Karpas-422 (cell line): ENCODE measurements around the gene MGAT5. TPM values are rescaled to one million over a fixed set of nuclear protein-coding genes. Genes with fewer than 3 reads are reported as not detected.

Source experiments
- DNase-seq: peaks from one replicate; pipeline ENCODE4 v3.0.0-alpha.2; 2015
- H2AFZ ChIP-seq: fragments of 200-600 bp; sonication (generic); 2 replicates; pipeline ENCODE4 v1.6.1; 2014; ENCODE audit warnings: antibody characterized with exemption, low read length, mixed read lengths
- H3K27ac ChIP-seq: fragments of 200-600 bp; sonication (generic); 2 replicates; pipeline ENCODE4 v1.5.1; 2014; ENCODE audit warnings: mild to moderate bottlenecking, low read length, moderate library complexity
- H3K27me3 ChIP-seq: fragments of 200-600 bp; sonication (generic); 2 replicates; pipeline ENCODE4 v1.6.1; 2014; ENCODE audit warnings: low read length, mixed read lengths
- H3K36me3 ChIP-seq: fragments of 200-600 bp; sonication (generic); 2 replicates; pipeline ENCODE4 v1.6.1; 2014; ENCODE audit warnings: low read length, mixed read lengths; ENCODE audit not compliant: insufficient read depth
- H3K4me1 ChIP-seq: fragments of 200-600 bp; sonication (generic); 2 replicates; pipeline ENCODE4 v1.6.1; 2014; ENCODE audit warnings: mild to moderate bottlenecking, low read length, mixed read lengths
- H3K4me2 ChIP-seq: fragments of 200-600 bp; sonication (generic); 2 replicates; pipeline ENCODE4 v1.6.1; 2014; ENCODE audit warnings: low read length, low read depth, mild to moderate bottlenecking; ENCODE audit not compliant: poor library complexity, severe bottlenecking
- H3K4me3 ChIP-seq: fragments of 200-600 bp; sonication (generic); 2 replicates; pipeline ENCODE4 v1.5.1; 2014; ENCODE audit warnings: mild to moderate bottlenecking, antibody characterized with exemption, low read length, mixed read lengths
- H3K79me2 ChIP-seq: fragments of 200-600 bp; sonication (generic); 2 replicates; pipeline ENCODE4 v1.6.1; 2014; ENCODE audit warnings: mild to moderate bottlenecking, low read length, mixed read lengths
- H3K9ac ChIP-seq: fragments of 200-600 bp; sonication (generic); 2 replicates; pipeline ENCODE4 v1.6.0; 2014; ENCODE audit warnings: low read length
- H3K9me2 ChIP-seq: fragments of 200-600 bp; sonication (generic), shearing (Covaris generic); replicated peaks from 2 replicates; pipeline ENCODE4 v1.6.0; 2014; ENCODE audit warnings: mild to moderate bottlenecking, low read length, moderate library complexity; ENCODE audit not compliant: insufficient read depth
- H3K9me3 ChIP-seq: fragments of 300-700, 200-600 bp; sonication (generic); 2 replicates; pipeline ENCODE4 v1.6.1; 2014; ENCODE audit warnings: low read length, mixed read lengths
- H4K20me1 ChIP-seq: fragments of 200-600 bp; sonication (generic); 2 replicates; pipeline ENCODE4 v1.6.1; 2014; ENCODE audit warnings: mild to moderate bottlenecking, antibody characterized with exemption, low read length, low read depth; ENCODE audit not compliant: insufficient read depth
- total RNA-seq: library from RNA; depleted of rRNA; stranded (reverse); fragments of >200 nt; shearing (Covaris generic); gene quantifications from 2 replicates; pipeline ENCODE4 v1.2.3, GENCODE V29; 2014; ENCODE audit warnings: low replicate concordance

The MGAT5 gene
- total RNA-seq, 1 experiment from 2014 or later, result 22.7 TPM

DNA sequence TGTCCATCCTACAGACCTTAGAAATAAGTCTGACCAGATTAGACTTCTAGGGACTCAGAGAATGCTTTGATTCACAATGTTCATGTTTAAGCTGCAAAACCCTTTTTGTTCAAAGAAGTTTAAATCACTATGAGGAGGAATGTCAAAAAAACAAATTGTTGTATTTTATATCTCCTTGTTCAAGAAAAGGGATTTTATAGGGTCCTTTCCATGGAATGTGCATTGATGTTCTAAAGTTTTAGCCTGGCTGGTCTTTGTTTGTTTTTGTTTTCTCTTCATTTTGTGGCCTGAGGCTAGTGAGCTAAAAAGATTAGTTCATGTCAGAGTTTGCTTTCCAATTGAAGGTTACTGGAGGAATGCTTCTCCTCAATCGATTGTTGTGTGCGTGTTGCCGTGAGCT is 77.2 kb downstream of the MGAT5 start:
- Histone ChIP-seq H3K4me2 (no peak overlapping the region), H3K27me3 (no peaks in the 10 kb centered on the region), H3K9ac (no peak overlapping the region), H3K9me2 (no peaks in the 10 kb centered on the region), H4K20me1 (no peaks in the 10 kb centered on the region), H3K79me2 (no peaks in the 10 kb centered on the region), H3K4me3 (no peak overlapping the region), H3K4me1 (peaks cover 13% of the 10 kb centered on the region), H2AFZ (no peak overlapping the region), H3K27ac (no peak overlapping the region), H3K36me3 (no peaks in the 10 kb centered on the region), H3K9me3 (no peaks in the 10 kb centered on the region)
- DNase-seq, result no peak

DNA sequence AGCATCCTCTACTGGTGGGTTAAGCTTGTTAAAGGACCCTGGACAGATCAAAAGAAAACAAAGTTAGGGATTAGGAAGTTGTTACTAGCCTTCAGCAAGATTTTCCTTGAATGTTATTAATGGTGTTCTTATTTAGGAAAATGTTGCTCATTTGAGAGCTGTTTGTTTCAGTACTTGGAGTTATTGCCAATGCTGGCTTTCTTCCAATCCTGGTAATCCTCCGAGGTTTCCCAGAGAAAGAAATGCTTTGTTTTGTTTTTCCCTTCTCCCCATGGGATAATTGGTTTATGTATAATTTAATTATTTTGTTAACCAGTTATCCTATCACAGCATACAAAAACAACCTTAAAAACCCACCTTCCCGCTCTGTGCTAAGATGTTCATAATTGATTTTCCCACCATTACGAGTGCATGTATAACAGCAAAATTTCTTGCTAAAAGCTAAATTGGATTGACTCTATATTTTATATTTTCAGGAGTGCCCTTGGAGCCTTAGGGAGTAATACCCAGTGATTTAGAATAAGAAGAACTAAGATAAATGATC is 79.8 kb downstream of the MGAT5 start:
- H3K27ac ChIP-seq, result no peak overlapping the region

DNA sequence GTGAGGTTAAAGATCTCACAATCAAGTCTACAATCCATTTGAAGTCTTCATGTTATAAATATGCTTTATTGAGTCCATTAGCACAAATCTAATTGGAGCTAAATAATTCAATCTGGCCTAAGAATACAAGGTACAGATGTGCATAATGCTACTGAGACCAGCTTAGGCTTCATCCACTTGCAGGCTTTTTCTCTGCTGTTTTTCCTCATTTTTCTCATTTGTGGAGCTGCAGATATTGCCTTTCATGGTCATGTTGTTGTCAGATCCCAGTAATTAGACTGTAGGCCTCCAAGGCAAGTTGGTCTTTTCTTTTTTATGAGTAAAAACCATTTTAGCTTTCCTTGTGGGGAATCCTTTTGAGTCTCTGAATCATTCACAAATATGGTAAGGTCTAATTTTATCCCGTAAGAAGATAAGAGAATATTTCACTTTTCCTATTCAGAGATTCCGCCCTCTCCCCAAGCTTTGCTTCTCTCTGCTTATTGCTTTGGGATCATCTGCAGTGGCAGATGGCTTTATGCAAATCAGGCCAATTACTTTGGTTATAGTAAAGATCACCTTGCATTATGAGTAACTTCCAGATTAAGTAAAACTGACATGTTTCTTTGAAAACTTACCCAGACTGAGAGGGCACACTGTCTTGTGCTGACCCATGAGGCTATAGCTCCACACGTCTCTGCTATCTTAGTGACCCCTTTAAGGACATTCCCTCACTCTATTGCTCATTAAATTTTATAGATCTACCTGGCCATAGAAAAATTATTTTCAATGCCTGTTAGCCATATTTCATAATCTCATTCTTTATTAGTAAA is 80.9 kb downstream of the MGAT5 start:
- no peaks in the 10 kb centered on the region for H3K36me3 ChIP-seq
- H4K20me1 ChIP-seq, result no peaks in the 10 kb centered on the region
- H3K79me2 ChIP-seq, result no peaks in the 10 kb centered on the region
- H3K9me2 ChIP-seq, result no peaks in the 10 kb centered on the region
- H3K27me3 ChIP-seq, result no peaks in the 10 kb centered on the region
- H3K9ac ChIP-seq, result no peak overlapping the region
- no peak for DNase-seq
- H3K4me3 ChIP-seq, result no peak overlapping the region
- no peak overlapping the region for H3K4me2 ChIP-seq
- H3K27ac ChIP-seq, result no peak overlapping the region
- no peaks in the 10 kb centered on the region for H3K9me3 ChIP-seq
- H3K4me1 ChIP-seq, result peaks cover 29% of the 10 kb centered on the region
- H2AFZ ChIP-seq, result no peak overlapping the region

More for the DNA sequence above, 79.8 kb downstream of the MGAT5 start:
- H3K27me3 ChIP-seq, result no peaks in the 10 kb centered on the region
- H3K9me3 ChIP-seq, result no peaks in the 10 kb centered on the region
- no peak overlapping the region for H3K4me3 ChIP-seq
- no peaks in the 10 kb centered on the region for H4K20me1 ChIP-seq
- H3K9ac ChIP-seq, result no peak overlapping the region
- H3K79me2 ChIP-seq, result no peaks in the 10 kb centered on the region
- no peaks in the 10 kb centered on the region for H3K9me2 ChIP-seq
- no peaks in the 10 kb centered on the region for H3K36me3 ChIP-seq
- no peak overlapping the region for H2AFZ ChIP-seq
- H3K4me1 ChIP-seq, result peaks cover 26% of the 10 kb centered on the region
- DNase-seq, result no peak
- H3K4me2 ChIP-seq, result no peak overlapping the region

DNA sequence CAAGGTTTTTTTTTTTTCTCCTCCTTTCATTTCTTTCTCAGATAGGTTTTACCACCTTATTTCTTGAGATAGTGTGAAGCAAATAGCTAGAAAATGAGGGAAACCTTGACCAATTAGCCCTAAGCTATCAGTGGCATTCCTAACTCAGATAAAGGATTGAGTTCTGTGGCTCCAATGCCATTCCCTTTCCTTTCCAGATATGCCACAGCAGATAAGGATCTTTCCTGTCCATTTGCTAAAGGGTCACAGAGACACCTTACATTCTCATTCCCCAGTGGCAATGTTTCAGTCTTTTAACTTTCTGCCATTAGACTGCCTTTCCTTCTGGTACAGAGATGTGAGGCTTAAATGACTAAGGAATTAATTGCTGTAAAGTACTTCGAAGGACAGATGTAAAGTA is 81.7 kb downstream of the MGAT5 start:
- no peaks in the 10 kb centered on the region for H3K9me3 ChIP-seq
- no peaks in the 10 kb centered on the region for H3K36me3 ChIP-seq
- no peaks in the 10 kb centered on the region for H3K9me2 ChIP-seq
- DNase-seq, result no peak
- H3K9ac ChIP-seq, result no peak overlapping the region
- no peaks in the 10 kb centered on the region for H3K27me3 ChIP-seq
- H3K4me2 ChIP-seq, result no peak overlapping the region
- H3K4me3 ChIP-seq, result no peak overlapping the region
- H4K20me1 ChIP-seq, result no peaks in the 10 kb centered on the region
- H2AFZ ChIP-seq, result no peak overlapping the region
- peaks cover 29% of the 10 kb centered on the region for H3K4me1 ChIP-seq
- H3K27ac ChIP-seq, result no peak overlapping the region
- no peaks in the 10 kb centered on the region for H3K79me2 ChIP-seq

DNA sequence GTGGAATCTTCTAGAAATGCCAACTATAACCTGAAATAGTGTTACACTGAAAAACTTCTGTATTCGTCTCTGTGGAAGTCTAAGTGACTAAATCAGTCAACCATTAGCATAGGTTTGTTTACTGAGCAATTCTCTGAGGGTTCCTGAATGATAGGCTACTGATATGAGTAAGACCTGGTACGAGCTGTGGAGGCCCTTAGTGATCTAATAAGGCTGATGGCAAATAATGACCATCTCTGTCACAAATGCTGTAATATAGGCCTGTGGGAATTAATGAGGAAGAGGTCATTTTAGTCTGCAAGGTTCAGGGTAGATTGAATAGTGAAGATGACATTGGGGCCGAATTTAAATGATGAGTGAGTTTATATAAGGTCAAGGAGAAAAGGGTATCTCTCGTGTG is 82.5 kb downstream of the MGAT5 start:
- Histone ChIP-seq H3K9me2 (no peaks in the 10 kb centered on the region), H3K9ac (no peak overlapping the region), H3K27ac (no peak overlapping the region), H3K9me3 (no peaks in the 10 kb centered on the region), H4K20me1 (no peaks in the 10 kb centered on the region), H3K4me3 (no peak overlapping the region), H3K79me2 (no peaks in the 10 kb centered on the region), H3K4me1 (peaks cover 29% of the 10 kb centered on the region), H3K4me2 (no peak overlapping the region), H3K27me3 (no peaks in the 10 kb centered on the region), H3K36me3 (no peaks in the 10 kb centered on the region), H2AFZ (no peak overlapping the region)
- no peak for DNase-seq

DNA sequence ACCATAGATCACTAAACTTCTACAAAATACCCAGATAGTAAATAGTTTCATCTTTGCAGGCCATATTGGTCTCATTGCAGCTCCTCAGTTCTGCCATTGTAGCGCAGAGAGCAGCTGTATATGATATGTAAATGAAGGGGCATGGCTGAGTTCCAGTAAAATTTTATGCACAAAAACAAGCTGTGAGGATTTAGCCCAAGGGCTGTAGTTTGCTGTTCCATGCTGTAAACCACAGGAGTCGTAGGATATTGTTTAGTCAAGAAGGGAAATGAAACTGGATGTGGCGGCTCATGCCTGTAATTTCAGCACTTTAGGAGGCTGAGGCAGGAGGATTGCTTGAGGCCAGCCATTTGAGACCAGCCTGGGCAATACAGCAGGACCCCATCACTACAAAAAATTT is 83.0 kb downstream of the MGAT5 start:
- Histone ChIP-seq H3K27me3 (no peaks in the 10 kb centered on the region), H3K36me3 (no peaks in the 10 kb centered on the region), H3K4me3 (no peak overlapping the region), H3K9me3 (no peaks in the 10 kb centered on the region), H3K79me2 (no peaks in the 10 kb centered on the region), H3K4me1 (peaks cover 29% of the 10 kb centered on the region), H3K9ac (no peak overlapping the region), H3K4me2 (no peak overlapping the region), H2AFZ (no peak overlapping the region), H3K27ac (no peak overlapping the region), H4K20me1 (no peaks in the 10 kb centered on the region), H3K9me2 (no peaks in the 10 kb centered on the region)
- no peak for DNase-seq

DNA sequence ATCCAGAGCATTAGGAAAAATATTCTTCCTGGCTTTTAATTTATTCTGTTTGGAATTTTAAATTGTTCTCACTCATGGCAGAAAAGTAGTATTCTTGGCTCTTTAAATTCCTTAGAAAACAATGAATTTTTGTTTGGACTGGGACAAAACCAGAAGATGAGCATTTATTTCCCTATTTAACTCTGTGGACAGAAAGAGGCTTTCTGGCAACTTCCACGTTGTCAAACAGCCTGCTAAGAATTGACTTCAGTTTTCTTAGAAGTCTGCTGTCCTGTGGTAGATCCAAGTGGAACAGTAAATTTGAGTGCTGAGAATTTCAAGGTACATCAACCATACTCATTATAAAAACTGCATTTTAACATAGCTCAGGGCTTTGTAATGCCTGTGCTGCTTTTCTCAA is 83.8 kb downstream of the MGAT5 start:
- H3K4me2 ChIP-seq, result peak overlapping the region; percentile 5
- no peaks in the 10 kb centered on the region for H3K36me3 ChIP-seq
- H3K27me3 ChIP-seq, result no peaks in the 10 kb centered on the region

DNA sequence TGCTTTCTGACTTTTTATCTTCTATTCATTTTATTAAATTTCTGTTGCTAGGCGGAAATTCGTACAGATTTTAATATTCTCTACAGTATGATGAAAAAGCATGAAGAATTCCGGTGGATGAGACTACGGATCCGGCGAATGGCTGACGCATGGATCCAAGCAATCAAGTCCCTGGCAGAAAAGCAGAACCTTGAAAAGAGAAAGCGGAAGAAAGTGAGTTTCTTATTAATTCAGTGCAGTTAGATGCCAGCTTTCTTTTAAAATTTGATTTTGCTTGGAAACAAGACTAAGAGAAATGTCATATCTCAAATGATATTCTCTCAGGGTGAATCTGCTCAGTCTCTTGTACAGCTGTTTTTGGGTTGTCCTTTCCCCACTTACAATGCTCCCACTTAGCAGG is 84.3 kb downstream of the MGAT5 start:
- H3K79me2 ChIP-seq, result no peaks in the 10 kb centered on the region

More for the DNA sequence above, 83.8 kb downstream of the MGAT5 start:
- H3K9ac ChIP-seq, result no peak overlapping the region
- no peaks in the 10 kb centered on the region for H3K79me2 ChIP-seq
- 0 out of 2 replicates have a peak overlapping the region, but pooled peaks have one; percentile 13 for H3K27ac ChIP-seq
- H3K9me3 ChIP-seq, result no peaks in the 10 kb centered on the region
- H3K4me1 ChIP-seq, result peaks cover 29% of the 10 kb centered on the region
- H4K20me1 ChIP-seq, result no peaks in the 10 kb centered on the region
- no peak overlapping the region for H3K4me3 ChIP-seq
- no peak overlapping the region for H2AFZ ChIP-seq
- DNase-seq, result no peak
- H3K9me2 ChIP-seq, result no peaks in the 10 kb centered on the region

More for the DNA sequence above, 84.3 kb downstream of the MGAT5 start:
- Histone ChIP-seq H3K9me2 (no peaks in the 10 kb centered on the region), H3K4me1 (peaks cover 29% of the 10 kb centered on the region), H3K9ac (no peak overlapping the region), H4K20me1 (no peaks in the 10 kb centered on the region), H3K9me3 (no peaks in the 10 kb centered on the region), H3K4me3 (no peak overlapping the region), H2AFZ (no peak overlapping the region), H3K36me3 (no peaks in the 10 kb centered on the region), H3K4me2 (peak overlapping the region; percentile 5), H3K27me3 (no peaks in the 10 kb centered on the region), H3K27ac (0 out of 2 replicates have a peak overlapping the region, but pooled peaks have one; percentile 13)
- DNase-seq, result peak; percentile 57
